ENCODE data around the gene TEAD1.

The TEAD1 gene

DNA sequence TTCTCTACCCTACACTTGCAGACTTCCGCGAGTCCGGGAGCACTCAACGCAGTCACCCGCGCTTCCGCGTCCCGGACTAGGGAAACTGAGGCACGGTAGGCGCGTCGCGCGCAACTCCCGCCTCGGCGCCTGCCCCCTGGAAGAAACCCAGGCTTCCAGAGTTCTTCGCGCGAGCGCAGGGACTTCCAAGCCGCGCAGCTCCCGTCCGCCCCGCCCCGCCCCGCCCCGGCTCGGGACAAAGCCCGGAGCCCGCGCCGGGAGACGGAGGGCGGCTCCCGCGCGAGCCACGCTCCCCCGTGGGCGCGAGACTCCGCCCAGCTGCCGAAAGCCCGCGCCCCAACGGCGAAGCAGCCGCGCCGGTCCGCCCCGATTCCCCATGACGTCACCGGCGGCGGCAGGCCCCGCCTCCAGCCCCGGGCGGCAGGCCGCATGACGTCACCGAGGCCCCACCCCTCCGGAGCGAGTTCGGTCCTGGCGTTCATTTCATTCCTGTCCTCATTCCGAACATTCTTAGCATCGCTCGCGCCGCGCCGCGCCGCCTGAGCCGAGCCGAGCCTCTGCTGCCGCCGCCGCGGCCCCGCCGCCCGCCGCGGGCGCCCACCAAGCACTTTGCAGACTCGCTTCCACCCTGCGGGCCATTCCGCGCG lies at the start of gene TEAD1:
Gene TEAD1 (plus strand): TSS at position 498 of the 647 bp plus-strand sequence.
- DNase-seq (ENCODE audit: low spot score) = peak; percentile 99

DNA sequence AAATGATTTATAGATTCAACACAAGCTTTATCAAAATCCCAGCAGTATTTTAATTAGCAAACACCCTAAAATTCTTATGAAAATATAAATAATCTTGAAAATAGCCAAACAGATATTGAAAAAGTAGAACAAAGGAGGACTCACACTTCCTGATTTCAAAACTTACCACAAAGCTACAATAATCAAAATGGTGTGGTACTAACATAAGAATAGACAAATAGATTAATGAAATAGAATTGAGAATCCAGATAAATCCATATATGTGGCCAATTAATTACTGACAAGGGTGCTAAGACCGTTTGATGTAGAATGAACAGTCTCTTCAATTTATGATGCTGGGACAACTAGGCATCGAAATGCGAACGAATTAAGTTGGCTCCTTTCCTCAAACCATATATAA lies 49.6 kb upstream of the TEAD1 start:
- DNase-seq (ENCODE audit: low spot score) = no peak

DNA sequence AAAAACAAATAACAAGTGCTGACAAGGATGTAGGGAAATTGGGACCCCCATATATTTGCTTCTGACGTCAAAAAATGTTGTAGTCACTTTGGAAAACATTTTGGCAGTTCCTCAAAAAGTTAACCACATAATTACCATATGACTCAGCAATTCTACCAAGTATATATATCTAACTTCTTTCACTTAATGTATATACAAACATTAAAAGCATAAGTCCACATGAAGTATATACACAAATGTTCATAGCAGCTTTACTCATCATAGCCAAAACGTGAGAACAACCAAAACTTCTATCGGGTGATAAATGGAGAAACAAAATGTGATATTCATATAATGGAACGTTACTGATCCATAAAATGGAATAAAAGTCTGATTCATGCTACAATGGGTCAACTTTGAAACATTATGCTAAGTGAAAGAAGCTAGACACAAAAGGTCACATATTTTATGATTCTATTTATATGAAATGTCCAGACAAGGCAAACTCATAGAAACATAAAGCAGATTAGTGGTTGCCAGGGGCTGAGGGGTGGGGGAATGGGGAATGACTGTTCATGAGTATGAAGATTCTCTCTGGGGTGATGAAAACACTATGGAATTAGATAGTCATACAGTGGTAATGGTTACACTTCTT lies 48.7 kb upstream of the TEAD1 start:
- no peak for DNase-seq (ENCODE audit: low spot score)

DNA sequence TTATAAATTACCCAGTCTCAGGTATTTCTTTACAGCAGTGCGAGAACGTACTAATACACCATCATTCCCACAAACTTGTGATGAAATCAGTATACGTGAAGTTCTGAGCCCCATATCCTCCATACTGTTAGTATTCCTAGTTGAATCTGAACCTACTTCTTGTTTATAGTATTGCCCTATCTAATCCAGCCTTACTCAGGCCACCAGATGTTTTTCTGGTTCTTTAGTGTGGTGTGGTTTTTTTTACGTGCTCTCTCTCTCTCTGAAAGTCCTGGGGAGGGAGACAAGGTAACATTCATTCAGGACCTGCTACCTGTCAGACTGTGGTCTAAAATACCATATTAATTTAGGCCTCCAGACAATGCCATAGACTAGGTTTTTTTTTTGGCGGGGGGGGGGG lies 47.6 kb upstream of the TEAD1 start:
- DNase-seq (ENCODE audit: low spot score) = no peak

DNA sequence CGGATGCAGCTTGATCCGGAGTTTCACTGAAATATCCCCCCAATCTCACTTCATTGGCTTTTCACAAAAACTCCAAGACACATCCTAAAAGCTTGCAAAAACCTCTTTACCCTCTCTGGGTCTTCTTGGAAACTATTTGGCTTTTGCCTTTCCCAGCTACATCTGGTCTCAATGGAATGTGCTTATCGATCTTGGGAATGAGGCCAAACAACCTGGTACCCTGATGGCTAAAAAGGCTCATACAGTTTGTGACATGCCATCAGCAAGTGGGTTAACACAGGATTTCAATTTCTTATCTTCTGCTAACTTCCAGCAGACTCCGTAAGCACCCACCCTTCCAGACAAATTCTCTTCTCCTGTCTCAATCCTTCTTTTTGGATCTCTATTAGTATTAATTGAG lies 45.9 kb upstream of the TEAD1 start:
- no peak for DNase-seq (ENCODE audit: low spot score)

DNA sequence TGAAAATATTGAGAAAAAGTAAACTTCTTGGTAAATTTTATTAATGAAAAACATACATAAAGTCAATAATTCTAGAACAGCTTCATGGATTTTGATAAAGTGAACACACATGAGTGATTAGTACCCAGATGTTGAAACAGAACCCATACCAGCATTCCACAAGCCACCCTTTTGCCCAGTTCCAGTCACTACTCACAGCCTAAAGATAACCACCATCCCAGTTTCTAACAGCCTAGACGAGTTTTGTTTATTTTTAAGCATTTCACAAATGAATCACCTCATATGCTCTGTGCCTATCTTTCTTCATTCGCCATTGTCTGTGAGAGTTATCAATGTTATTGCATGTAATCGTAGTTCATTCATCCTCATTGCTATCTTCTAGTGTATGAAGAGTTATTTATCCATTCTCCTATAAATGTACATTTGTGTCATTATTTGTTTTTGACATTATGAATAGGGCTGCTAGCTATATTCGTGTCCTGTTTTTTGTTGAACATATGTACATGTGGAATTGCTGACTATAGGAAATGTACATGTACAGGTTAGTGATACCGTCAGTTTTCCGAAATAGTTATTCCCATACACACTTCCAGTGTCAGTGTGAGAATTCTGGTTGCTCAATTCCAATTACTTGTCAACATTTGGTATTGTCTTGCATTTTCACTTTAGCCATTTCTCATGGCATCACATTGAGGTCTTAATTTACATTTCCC lies 44.5 kb upstream of the TEAD1 start:
- DNase-seq (ENCODE audit: low spot score) = peak; percentile 14

DNA sequence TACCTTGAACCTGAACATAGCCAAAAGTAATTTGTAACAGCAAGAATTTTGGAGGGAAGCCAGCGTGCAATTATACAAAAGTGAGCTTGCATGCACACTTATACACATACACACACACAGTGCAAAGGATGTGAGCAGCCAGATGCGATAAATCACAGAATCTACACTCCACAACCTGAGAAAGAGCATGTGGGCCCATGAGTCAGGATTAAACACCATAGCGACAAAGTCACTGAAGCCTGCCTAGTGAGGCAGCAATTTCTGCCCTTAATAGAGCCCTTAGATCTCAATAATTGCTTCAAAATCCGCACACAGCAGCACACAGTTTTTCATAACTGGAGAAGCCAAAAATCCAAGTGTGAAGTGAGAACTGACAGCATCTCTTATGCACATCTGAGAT lies 42.6 kb upstream of the TEAD1 start:
- no peak for DNase-seq (ENCODE audit: low spot score)

DNA sequence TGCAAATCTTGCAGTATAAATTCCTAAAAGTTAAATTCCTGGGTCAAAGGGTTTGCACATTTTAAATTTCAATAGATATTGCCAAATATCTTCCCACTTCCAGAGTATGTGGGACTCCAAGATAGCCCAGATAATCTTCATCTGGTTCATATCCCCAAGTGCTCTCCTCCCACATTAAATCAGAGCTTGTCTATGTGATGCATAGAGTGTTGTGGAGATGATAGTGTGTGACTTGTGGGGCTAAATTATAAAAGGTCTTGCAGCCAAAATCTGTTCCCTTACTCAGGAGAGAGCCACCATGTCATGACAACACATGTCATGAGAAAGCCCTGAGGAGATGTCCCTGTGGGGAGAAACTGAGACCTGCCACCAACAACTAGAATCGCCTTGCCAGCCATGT lies 39.9 kb upstream of the TEAD1 start:
- no peak for DNase-seq (ENCODE audit: low spot score)

DNA sequence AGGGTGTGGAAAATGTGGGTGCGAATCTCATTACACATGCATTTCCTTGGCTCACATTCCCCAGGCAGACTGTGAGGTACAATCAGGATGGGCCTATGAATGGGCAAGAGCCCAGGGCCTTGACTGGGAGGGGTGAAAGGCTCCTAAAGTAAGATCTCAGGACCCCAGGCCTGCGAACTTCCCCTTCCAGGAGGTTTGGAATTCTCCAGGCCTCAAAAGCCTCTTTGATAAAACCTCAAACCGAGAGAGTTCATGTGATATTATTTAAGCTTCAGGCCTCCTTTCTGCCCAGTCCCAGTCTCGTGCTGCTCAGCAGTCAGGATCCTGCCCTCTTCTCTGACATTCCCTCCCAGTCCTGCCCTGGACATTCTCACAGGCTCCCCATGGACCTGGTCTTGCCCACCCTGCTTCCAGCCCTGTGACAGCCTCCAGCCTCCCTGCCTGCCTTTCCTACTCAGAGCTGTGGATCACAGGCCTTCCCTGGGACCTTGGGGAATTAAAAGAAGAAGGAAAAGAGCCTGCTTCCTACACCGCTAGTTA lies 37.3 kb upstream of the TEAD1 start:
- DNase-seq (ENCODE audit: low spot score) = no peak

DNA sequence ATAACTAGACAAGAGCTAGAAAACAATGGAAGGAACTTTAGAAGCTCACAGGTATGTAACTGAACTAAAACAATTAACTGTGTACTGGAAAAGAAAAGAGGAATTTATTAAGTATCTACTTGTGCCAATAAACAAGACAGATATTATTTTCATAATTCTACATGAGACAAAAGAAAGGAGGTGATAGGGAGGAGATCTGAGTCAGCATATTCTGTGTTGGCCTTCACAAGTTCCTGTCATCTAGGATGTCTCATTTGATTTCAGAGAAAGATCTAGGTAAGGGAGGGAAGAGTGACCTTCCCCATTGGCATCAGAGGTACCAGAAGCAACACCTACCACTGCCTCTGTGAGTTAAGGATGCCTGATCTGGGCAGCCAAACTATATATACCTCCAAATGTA lies 34.8 kb upstream of the TEAD1 start:
- DNase-seq (ENCODE audit: low spot score) = no peak

DNA sequence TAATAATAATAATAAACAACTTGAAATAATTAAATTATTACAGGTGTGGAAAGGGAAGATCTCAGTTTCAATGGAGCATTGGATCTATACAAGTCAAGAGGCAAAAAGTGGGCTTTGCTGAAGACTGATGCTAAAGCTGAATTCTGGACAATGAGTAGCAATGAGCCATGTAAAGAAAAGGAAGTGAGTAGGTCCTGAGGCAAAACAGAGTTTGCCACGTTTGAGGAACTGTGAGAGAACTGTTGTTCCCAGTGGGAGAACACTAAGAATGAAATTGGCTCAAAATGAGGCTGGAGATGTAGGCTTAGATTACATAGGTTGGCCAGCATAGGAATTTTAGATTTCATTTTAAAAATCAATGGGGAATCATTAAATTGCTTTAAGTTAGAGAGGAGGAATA lies 33.9 kb upstream of the TEAD1 start:
- no peak for DNase-seq (ENCODE audit: low spot score)

DNA sequence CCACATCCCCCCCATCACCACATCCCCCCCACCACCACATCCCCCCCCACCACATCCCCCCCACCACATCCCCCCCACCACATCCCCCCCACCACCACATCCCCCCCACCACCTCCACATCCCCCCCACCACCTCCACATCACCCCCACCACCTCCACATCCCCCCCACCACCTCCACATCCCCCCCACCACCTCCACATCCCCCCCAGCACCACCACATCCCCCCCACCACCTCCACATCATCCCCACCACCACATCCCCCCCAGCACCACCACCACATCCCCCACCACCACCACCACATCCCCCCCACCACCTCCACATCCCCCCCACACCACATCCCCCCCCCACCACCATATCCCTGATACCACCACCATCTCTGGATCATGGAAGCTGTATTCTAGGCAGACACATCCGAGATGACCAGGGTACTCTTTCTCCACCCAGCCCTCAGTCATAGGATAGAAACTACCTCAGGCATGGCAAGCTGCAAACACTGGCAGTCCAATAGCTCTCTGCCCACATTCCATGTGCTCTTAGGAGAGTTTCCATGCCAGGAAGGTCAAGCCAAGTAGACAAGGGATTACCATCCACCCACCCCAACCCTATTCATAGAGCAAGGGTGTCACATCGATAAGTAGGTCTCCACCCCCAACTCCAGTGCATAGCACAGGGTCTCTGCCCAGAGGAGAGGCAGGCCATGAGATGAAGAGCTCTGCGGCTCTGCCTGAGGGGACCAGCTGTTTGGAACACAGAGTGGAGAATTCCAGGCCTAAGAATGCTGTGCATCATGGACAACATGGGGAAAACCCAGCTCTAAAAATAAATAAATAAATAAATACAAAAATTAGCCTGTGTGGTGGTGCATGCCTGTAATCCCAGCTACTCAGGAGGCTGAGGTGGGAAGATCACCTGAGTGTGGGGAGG lies 33.0 kb upstream of the TEAD1 start:
- DNase-seq (ENCODE audit: low spot score) = peak; percentile 28

DNA sequence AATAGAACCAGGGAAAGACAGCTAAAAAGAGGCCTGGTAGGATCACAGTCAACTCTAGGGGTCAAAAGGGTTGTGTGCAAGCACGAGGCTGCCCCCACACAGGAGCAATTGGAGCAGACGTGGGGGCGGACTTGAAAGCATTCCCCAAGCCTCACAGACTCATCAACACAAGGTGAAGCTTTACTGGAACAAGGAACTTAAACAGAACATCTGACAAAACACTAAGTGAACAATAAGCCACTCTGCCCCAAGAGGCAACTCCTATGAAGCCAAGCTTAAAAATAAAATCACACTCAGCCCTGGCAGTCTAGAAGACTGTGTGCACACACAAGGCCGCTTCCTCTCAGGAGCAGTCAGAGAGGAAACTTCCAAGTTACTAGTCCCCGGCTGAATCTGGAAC lies 32.2 kb upstream of the TEAD1 start:
- peak; percentile 14 for DNase-seq (ENCODE audit: low spot score)

DNA sequence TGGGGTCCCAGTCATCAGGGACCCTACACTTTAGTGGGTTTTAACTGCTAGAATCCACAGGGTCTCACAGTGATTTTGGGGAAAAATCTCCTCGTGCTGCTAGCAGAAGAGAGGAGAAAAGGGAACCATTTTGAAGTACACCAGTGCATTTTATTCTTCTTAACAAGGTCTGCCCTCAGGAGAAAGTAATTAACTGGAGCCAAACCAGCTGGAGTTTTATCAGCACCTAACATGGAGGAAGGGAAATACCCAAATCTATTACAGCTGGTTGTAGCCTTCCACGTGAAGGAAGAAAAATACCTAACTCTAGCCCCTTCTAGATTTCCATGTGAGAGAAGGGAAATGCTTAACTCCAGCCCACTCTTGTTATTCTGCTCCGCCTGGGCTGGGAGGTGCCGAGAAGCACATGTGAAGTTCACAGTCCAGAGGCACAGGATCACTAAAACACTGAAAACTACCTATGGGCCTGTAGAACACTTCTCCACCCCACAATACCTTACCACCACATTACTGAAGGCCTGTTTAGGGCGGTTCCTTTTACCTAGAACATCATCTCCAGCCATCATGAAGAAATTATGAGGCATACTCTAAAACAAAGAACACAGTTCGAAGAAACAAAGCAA lies 31.3 kb upstream of the TEAD1 start:
- DNase-seq (ENCODE audit: low spot score) = no peak

DNA sequence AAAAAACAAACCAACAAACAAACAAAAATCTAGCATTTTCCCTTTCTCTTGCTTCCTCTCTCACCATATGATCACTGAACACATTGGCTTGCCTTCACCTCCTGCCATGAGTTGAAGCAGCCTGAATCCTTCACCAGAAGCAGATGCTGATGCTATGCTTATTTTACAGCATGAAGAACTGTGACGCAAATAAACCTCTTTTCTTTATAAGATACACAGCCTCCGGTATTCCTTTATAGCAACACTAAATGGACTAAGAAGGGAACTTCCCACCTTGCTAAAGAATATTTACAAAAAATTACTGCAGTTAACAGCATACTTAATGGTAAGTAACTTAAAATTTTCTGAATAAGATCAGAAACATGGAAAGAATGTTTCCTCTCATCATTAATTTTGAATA lies 27.7 kb upstream of the TEAD1 start:
- DNase-seq (ENCODE audit: low spot score) = no peak

DNA sequence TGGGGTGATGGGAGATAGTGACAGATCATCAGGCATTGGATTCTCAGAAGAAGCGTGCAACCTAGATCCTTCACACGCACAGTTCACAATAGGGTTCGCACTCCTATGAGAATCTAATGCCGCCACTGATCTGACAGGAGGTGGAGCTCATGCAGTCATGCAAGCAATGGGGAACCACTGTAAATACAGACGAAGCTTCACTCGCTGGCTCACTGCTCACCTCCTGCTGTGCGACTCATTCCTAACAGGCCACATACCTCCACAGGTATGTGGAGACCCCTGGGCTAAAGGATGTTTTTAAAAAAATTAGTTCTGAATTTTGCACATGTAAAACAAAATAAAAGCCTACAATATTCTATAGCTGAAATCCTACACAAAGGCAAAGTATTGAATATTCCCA lies 20.5 kb upstream of the TEAD1 start:
- no peak for DNase-seq (ENCODE audit: low spot score)

DNA sequence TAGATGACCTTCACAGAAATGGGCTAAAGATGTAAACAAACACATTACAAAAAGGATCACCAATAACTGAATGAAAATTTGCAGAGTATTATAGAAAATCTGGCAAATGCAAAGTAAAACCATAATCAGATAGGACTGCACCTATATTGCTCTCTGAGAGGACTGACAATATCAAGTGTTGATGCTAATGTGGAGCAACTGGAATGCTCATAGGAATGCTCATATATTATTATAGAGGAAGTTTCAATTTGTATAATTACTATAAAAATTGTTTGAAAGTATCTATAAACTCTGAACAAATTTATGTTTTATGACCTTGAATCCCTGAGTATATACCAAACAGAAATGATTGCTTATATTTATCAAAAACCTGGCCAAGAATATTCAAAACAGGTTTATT lies 18.4 kb upstream of the TEAD1 start:
- no peak for DNase-seq (ENCODE audit: low spot score)

DNA sequence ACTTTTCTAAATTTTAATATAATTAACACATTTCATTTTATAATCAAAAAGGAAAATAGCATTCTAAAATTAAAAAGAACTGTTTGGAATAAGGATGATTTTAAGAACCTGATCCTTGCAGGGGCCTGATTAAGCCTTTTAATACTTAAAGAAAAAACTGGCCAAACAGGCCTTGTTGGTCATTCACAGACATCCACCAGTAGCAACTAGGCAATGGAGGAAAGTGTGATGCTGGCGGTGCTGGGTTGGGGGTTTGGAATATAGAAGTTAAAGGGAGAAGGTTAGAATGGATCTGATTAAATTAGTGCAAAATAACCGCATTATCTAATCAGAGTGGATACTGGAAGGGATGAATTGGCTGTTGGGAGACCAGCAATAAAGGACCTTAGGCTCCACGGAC lies 16.9 kb upstream of the TEAD1 start:
- DNase-seq (ENCODE audit: low spot score) = no peak

DNA sequence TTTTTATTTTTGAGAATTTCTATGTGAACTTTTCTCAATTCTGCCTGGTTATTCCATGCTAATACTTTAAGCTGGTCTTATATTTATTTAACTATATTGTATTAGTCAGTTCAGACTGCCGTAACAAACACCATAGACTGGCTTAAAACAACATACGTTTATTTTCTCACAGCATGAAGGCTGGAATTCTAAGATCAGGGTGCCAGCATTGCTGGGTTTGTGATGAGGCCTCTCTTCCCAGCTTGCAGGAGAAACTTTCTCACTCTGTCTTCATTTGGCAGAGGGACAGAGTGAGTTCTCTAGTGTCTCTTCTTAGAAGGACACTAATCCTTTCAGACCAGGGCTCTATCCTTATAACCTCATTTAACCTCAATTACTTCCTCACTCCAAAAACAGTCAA lies 16.2 kb upstream of the TEAD1 start:
- no peak for DNase-seq (ENCODE audit: low spot score)

DNA sequence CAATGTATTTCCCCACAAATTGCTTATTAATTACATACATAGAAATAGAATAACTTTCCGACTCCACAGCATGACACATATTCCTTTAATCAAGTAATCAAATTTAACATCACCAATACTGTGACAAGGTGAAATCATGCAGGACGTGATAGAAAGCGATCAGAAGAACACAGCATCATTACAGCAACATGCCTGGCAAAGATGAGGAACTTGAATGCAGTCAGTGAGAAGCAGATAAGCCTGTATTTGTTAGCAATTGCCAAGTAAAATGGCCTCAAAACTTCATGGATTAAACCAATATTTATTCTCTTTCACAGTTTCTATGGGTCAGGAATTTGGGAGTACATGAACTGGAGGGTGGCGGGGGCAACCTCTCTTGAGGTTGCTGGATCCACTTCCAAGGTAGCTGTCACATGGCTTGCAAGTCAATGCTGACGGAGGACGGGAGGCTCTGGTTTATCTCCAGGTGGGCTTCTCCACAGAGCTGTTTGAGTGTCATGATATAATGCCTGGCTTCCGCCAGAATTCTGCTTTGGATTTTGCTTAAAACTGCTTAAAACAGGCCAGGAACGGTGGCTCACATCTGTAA lies 12.0 kb upstream of the TEAD1 start:
- no peak for DNase-seq (ENCODE audit: low spot score)

DNA sequence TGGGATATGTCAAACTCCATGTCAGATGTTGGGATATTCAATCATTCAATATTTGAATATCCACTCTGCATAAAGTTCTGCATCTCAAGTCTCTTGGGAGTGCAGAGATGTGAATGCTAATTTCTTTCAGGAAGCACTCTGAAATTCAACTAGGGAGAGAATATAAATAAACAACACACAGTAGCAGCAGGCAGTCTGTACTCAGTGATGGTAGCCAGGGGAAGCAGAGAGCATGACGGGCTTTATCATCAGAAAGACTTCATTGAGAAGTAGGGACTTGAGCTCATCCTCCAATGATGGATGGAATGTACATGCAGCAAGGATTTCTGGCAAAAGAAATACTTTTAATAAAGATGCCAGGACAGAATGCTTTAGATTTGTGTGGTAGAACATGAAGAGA lies 9.8 kb upstream of the TEAD1 start:
- DNase-seq (ENCODE audit: low spot score) = no peak

Measured in AG20443 (cell line).